DMS153 treated with DMSO at 0.1 percent for 48 hours (cell line): Measurements from ENCODE around the gene CRACR2A.

ENCODE experiments used
- DNase-seq: peaks from one replicate; lab custom pipeline; 2025; ENCODE audit not compliant: unreplicated experiment; lab: John Stamatoyannopoulos, UW

Gene CRACR2A

DNA sequence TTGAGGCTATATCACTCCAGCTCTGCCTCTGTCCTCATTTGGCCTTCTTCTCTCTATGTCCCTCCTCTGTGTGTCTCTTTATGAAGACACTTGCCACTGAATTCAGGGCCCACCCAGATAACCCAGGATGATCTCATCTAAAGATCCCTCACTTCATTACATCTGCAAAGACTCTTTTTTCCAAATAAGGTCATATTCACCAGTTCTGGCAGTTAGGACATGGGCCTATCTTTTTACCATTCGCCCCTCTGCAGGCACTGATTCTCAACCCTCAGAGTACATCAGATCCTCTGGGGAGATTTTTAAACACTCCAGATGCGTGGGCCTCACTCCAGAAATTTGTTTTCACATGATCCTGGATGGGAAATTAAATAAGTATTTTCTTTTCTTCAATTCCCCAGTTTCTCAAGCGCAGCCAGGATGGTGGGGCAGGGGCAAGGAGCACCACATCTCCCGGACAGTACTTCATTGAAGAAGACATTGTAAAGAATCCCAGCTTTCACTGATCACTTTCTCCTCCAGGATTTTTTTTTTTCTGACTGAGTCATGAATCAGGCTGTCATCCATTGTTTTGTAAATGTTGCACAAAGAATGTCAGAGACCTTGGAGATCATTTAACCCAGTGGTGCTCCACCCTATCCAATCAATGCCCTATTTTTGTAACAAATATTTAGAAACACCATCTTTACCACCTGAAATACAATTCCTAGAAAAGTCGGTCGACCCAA is 27.4 kb downstream of the CRACR2A start:
- no peak for DNase-seq

DNA sequence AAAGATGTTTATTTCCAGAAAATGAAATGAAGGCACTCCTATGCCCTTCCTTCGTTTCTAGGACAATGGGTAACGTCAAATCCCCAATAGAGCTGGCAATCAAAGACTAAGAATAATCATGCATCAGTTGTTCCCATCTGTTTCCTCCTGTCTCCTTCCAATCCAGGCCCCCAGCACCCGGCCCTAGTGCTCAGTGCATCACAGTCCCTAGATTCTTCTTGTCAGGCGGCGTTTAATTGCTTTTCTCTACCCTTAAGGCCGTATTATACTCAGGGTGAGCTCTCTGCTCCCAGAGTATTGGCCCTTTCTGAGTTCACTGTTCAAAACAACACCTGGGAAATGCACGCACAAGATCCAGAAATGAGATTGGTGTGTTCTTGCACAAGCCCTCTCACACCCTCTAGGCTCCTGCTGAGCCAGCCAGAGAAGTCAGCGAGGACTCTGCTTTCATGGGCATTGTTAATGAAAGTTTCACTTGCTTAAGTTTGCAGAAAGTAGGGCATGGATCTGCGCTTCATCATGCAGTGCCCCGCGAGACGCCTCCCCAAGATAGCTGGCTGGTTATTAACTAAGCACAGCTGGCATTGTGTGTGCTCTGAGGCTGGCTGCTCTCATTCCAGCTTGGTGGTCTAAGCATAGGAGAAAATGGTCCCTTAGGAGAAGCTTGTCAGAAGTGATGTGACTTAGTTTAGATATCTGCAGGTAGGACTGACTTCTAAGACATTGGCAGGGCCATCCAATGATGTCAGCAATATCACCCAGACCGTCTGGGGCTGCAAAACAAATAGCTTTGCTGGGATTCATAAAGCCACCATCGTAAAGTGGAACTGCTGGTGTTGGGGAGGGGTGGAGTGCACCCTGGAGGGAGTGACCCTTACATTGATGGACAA is 28.7 kb downstream of the CRACR2A start:
- DNase-seq = no peak

DNA sequence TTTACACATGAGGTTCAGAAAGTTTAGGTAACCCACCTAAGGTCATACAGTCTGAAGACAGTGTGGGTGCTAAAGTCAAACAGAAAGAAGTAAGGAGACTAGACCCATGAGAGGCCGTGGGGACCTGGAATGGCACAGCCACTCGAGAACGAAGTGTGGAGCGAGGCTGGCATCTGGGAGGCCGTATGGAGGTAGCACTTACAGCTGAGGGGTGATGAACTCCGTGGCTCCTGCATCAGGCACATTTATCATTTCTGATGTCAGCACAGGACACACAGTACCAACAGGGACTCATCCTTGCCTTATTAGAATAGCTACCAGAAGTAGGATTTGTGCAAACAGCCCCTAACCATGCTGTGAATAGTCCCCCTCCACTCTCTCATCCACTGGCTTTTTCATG is 30.5 kb downstream of the CRACR2A start:
- DNase-seq = no peak

DNA sequence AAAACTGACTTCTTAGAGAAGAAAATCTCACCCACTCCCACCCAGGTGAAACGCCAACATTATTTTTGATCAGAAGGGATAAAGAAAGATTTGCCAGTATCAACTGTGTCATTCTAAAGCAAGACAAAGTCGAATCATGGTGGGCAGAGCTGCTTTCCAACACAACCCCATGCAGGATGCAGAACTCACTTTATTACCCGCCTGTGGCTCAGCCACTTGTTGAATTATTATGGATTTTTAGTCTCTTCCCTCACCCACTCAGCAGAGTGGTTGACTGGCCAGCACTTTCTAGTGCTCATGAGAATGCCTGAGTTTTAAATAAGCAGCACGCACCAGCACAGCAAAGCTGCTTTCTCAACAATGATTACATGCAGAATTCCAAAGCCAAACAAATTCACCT is 32.1 kb downstream of the CRACR2A start:
- no peak for DNase-seq

DNA sequence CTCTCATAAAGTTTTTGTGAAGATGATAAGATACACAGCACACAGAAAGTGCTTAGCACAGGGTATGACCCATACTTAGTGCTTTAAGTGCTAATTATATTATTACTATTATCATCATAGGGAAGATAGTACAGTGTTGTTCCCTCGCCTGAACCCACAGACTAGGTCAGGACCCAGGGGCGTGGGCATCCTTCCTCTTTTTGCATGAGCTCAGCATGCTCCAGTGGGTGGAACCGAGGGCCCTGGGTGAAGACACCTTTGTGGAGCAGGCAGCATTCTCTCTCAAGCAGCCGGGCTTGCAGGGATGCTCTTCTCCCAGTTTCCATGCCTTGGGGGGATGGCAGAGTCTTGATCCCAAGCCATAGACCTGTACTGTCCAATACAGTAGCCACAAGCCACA is 34.8 kb downstream of the CRACR2A start:
- no peak for DNase-seq

DNA sequence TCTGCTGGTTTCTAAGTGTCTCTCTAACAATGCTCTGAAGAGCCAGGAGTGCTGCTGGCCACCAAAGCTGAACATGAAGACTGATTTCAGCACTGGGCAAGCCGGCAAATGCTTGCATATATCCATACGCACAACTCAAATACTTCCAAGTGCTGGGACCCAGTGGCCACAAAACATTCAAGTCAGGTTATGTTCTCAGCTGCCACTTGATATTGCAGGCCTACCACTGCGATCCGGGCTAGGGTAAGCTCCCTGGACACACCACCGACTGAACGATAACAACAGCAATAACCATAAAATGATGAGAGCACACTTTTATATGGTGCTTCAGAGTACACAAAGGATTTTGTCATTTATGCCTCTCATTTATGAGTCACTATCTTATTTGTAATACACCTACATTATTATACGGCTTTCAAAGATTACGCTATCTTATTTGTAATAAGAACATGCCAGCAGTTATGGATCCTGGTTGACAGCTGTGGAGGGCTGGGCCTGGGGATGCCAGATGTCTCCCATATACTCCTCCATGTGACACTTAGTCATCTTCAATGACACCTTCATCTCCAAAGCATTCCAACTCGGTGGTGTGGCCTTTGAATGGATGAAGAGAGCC is 35.5 kb downstream of the CRACR2A start:
- DNase-seq = no peak

DNA sequence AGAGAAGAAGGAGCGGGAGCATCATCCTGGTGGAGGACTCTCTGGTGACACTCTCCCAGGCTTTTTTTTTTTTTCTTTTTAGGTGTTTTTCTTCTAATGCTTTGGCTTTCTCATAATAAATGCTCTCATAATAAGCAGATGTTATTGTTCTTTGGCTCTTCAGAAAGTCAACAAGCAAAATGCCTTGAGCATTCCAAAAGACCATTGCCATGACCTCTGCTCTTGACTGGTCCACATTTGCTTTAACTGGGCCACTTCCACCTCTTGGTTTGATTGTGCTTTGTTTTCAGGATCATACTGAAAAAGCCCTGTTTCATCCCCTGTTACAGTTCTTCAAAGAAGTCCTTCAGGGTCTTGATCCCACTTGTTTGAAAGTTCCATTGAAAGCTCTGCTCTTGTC is 36.9 kb downstream of the CRACR2A start:
- DNase-seq = no peak

DNA sequence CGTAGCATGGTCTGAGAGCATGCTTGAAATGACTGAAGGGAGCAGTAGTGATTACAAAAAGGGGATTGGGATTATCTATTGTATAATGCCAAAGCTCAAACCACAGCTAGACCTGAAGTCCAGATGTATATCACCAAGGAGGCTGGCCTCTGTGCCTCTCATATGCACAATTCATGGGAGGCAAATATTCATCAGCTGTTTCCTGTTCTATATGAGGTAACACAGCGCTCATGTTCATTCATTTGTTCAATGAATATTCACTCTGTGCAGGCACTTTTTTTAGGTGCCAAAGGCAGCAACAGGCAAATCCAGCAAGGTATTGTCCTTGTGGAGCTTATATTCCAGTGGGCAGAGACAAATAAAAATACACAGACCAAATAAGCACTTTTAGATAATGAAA is 39.0 kb downstream of the CRACR2A start:
- no peak for DNase-seq

DNA sequence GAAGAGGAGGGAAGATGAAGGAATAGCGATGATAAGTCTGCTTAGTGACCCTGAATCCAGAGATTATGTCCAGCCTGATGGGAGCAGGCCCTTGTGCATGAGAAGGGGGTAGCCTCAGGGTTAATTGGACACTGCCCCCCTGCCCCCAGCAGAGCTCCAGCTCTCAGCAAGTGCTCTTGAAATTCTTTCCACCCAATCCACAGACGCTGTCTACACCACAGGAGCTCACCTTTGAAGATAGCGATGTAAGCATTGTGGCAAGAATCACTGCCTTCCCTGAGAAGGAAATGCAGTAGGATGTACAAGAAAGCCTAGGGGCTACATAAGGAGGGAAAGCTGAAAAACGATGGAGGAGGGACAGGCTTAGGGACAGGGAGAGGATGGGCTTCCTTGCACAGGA is 39.4 kb downstream of the CRACR2A start:
- no peak for DNase-seq

DNA sequence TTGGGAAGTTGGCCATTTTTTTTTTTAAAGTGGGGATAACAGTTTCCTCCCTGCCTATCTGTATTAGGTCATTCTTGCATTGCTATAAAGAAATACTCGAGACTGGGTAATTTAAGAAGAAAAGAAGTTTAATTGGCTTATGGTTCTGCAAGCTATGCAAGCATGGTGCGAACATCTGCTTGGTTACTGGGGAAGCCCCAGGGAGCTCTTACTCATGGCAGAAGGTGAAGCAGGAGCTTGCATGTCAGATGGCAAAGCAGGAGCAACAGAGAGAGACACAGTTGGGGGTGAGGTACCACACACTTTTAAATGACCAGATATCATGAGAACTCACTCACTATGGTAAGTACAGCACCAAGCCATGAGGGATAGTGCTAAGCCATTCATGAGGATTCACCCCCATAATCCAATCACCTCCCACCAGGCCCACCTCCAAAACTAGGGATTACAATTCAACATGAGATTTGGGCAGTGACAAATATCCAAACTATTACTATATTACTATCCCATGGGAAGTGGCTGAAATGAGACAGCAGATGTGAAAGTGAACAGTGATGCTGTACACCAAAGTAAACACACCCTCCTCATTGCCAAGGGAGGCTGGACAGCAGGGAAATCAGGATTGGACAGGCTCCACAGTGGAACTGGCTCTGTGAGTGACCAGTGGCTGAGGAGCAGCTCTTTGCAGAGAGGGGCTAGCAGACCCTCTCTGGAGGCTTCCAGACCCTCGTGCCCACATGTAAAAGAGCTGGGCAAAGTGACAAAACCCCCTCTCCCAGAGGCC is 40.5 kb downstream of the CRACR2A start:
- no peak for DNase-seq

DNA sequence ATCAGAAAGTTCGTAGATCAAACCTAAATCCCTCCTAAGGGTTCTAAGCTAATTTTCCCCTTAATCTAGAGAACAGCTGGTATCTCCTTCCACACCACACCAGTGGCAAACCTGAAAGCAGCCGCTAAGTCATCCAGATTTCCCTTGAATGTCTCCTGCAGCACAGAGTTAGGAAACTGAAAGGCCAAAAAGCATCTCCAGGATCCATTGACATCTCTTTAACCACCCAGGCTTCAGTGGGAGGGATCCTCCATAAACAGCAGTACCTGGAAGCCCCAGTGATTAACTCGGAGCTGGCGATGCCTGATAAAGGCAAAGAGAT is 47.6 kb downstream of the CRACR2A start:
- no peak for DNase-seq

DNA sequence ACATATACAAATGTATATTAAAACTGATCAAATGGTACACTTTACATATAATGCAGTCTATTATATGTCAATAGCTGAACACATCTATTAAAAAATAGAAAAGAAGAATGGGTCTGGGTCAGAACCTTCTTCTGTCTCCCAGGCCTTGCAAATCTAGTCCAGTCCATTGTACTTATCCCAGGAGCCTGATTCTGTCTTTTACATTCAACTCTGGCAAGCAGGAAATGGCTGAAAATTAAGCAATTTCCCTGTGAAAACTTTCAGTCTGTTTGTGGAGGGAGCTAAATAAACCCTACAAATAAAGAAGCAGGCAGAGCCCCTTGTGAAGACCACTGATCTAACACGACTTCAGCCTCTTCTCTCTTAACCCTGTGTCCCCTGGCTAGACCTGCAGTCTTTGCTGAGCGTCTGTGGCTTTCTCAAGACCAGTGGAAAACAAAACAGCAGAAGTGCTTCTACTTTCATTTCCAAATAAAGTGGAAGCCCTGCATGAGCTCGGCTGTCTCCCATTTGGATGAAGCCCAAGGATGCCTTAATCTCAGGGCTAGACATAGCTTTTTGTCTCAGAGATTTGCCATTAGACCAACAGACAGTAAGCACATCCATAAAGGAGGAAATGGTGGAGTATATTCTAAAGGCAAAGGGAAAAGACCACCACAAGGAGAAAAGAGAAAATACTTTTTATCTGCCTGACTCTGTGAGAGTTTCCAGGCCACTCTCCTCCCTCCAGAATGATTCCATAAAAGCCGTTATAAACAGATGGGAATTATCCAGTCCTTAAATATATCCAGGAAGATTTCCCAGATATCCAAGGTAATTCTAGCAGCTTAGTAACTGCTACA is 48.2 kb downstream of the CRACR2A start:
- DNase-seq = no peak

DNA sequence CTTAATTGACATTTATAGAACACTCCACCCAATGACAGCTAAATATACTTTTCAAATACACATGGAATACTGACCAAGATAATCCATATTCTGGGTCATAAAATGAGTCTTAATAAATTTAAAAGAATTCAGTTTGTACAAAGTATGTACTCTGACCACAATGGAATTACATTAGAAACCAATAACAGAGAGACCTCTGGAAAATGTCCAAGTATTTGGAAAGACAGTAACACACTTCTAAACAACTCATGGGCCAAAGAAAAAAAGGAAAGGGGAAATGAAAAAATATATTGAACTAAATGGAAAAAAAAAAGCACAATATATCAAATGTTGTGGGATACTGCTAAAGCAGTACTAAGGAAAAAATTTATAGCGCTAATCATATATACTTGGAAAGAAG is 52.0 kb downstream of the CRACR2A start:
- DNase-seq = no peak

DNA sequence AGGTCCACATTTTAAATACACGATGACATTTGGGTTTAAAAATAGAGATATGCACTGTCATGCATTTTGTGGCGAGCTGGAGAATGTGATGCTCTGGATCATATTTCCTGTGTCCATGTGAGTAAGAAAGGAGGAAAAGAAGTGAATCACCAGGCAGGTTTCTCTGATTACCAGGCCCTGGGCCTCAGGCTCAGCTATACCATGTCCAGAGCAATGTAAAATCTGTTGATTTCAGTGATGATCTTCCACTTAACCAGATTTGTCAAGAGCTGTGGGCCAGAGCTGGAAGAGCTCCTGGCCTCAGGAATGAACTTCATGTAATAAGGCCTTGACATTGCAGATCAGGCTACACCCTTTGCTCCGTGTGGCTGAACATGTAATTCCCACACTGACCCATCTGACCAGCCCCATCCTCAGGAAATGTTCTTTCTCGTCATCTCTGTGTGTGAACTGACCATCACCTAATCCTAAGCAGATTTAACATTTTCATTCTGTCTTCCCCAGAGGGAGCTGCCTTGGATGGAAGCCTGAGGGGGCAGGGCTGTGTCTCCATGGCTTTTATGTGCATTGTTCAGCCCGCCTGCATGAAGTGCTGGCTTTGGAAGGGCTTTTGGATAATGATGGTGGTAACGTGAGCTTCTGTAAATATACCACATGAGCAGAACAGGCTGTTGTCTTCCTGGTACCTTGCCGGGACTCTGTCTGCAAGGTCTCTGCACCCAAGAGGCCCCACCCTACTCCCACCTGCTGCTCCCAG is 54.5 kb downstream of the CRACR2A start:
- peak; percentile 96 for DNase-seq

DNA sequence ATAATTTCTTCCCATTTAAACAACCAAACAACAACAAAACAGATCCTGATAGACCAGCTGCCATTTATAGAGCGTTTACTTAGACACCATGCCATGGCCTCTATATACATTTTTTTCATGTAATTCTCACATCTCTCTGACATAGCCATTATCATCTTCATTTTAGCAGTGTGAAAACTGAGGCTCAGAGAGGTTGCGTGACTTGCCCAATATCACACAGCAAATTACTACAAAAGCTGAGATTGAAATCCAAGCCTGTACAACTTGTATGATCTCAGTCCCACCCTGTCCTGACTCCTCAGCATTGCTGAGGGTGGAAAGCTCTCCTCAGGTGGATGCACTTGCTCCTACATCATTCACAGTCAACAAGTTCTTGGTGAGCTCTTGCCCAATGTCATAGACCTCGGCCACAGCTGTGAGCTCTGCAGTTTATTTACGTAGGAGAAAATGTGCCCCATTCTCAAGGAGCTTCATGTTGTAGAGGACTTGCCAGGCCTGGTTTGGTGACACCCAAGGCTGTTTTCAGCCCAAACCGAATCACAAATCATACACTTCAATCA is 55.5 kb downstream of the CRACR2A start:
- no peak for DNase-seq

DNA sequence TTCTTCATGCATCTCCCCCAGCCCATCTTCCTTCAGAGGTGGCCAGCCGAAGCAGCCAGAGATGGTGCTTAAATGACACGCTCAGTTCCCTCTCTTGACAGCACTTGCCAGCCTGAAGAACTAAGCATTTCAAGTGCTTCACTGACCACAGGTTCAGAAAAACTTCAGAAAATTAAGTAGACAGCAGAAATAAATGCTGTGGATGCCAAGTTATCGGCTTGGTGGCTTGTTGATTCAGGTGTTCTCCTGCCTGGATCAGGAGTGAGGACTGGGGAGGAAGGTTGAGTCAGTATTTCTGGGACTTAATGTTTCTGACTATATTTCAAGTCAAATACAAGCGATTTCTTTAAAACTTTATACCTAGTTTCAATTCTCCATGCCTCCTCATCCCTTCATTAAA is 58.2 kb downstream of the CRACR2A start:
- DNase-seq = no peak

DNA sequence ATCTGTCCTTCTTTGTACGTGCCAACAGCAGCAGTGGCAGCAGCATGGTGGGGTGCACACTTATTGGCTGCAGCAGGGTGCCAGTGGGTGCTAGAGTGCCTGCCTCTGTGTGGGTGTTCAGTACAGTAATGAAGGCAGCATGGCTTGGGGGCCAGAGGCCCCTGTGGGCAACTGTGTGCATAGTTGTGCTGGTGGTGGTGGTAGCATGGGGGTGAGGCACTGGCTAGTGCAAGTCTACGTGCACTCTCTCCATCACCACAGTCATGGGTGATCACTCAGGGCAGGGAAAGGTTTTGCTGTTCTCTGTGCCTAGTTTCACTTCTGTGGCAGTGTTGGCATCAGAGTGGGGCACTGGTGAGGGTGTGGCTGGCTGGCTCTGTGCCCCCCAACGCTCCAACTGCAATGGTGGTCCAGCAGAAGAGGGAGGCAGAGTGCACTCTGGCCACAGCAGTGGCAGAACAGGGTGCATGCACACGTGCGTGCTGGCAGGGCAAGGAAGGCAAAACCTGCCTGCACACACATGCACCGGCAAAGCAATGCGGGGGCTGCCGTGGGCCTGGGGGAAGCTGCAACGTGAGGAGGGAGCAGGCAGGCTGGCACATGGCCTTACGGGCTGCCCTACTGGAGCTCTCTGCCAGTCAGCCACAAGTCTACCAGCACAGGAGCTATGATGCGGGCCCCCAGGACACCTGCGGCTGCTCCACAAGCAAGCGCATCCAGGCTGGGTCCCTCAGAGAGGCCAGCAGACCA is 60.1 kb downstream of the CRACR2A start:
- no peak for DNase-seq

DNA sequence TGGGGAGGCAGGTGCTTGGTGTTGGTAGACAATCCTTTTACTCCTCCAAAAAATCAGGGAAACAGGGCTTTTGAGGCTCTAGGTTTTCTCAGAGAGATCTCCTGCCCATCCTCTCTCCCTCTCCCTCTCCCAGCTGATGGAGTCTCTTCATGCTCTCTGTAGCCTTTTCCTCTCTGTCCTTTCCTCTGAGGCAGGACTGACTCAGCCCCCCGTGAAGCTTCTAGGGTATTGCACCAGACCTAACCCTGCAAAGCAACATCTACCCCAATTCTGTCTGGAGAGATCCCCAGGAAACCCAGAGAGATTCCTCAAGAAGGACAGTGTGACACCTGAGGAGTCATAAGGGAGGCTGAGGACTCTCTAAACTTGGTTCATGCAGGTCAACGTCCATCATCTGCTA is 66.4 kb downstream of the CRACR2A start:
- DNase-seq = no peak

DNA sequence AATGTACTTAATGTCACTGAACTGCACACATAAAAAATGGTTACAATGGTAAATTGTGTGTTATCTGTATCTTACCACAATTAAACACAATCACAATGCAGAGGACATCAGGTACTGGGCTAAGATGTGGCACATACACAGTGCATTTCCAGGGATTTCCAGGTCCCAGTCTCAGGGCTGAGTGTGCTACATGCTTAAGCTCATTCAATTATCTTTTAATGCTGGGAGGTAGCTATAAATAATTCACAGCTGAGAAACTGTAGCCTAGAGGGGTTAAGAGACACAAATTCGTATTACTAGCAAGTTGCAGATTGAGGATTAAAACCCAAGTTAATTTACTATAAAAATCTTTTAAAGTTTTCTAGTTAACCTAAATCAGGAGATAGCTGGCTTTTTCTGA is 67.1 kb downstream of the CRACR2A start:
- DNase-seq = no peak
